CD4-positive, alpha-beta T cell treated with Interleukin-15 for 1 hour (primary cell): ENCODE data around the gene RASGRF2.

Experiments
- DNase-seq: peaks from one replicate; pipeline ENCODE4 v3.0.0-alpha.2; 2020

The RASGRF2 gene

GRCh38 chr5:81181576-81182316, 221.6 kb downstream of the RASGRF2 start:
- no peak for DNase-seq

GRCh38 chr5:81182396-81183390, 222.5 kb downstream of the RASGRF2 start:
- no peak for DNase-seq

GRCh38 chr5:81183811-81184748, 223.9 kb downstream of the RASGRF2 start:
- DNase-seq = no peak

GRCh38 chr5:81184749-81185110, 224.6 kb downstream of the RASGRF2 start:
- no peak for DNase-seq

- no peak for DNase-seq
These were observed 227.7 kb downstream of the RASGRF2 start for GRCh38 chr5:81187885-81188284.

- no peak for DNase-seq
These were observed 228.8 kb downstream of the RASGRF2 start for GRCh38 chr5:81188962-81189361.

GRCh38 chr5:81189875-81190498, 229.8 kb downstream of the RASGRF2 start:
- DNase-seq = no peak

- DNase-seq = no peak
These were observed 231.7 kb downstream of the RASGRF2 start for GRCh38 chr5:81191726-81192372.

GRCh38 chr5:81192373-81192750, 232.2 kb downstream of the RASGRF2 start:
- DNase-seq = no peak

- DNase-seq = peak; percentile 70
These were observed 234.6 kb downstream of the RASGRF2 start for GRCh38 chr5:81194633-81195334.

GRCh38 chr5:81195335-81195929, 235.3 kb downstream of the RASGRF2 start:
- no peak for DNase-seq

- no peak for DNase-seq
These were observed 242.5 kb downstream of the RASGRF2 start for GRCh38 chr5:81202655-81203054.

- DNase-seq = no peak
These were observed 243.6 kb downstream of the RASGRF2 start for GRCh38 chr5:81203729-81204128.

- DNase-seq = no peak
These were observed 244.0 kb downstream of the RASGRF2 start for GRCh38 chr5:81204205-81204604.

GRCh38 chr5:81205058-81205457, 244.9 kb downstream of the RASGRF2 start:
- DNase-seq = no peak

GRCh38 chr5:81207009-81207408, 246.8 kb downstream of the RASGRF2 start:
- DNase-seq = no peak

- no peak for DNase-seq
These were observed 248.7 kb downstream of the RASGRF2 start for GRCh38 chr5:81208904-81209303.

GRCh38 chr5:81209386-81209785, 249.2 kb downstream of the RASGRF2 start:
- no peak for DNase-seq

GRCh38 chr5:81209869-81210493, 249.8 kb downstream of the RASGRF2 start:
- no peak for DNase-seq

GRCh38 chr5:81212211-81212751, 252.1 kb downstream of the RASGRF2 start:
- DNase-seq = no peak
